HEK293 (cell line): ENCODE measurements around the gene GREM1.
A peak's percentile ranks its signal among the peaks of the same experiment; 100 is the strongest.

Experiments
- CTCF ChIA-PET: fragments of 350-600 bp; formaldehyde crosslinking; extraction: SDS; loops from one replicate; lab custom pipeline; 2021; ENCODE audit warnings: antibody characterized with exemption; lab: Yijun Ruan, JAX
- POLR2A ChIA-PET: fragments of 300-600 bp; formaldehyde crosslinking; extraction: SDS; loops from one replicate; lab custom pipeline; 2020; ENCODE audit warnings: antibody characterized with exemption, inconsistent platforms; lab: Yijun Ruan, JAX
- H3K27ac ChIP-seq: fragments of 200-500 bp; sonication (Bioruptor generic); 2 replicates; pipeline ENCODE4 v1.5.1; 2014; ENCODE audit warnings: low read depth, low read length, control low read depth, inconsistent platforms; ENCODE audit errors: extremely low read depth
- H3K36me3 ChIP-seq, 2 experiments: fragments of 200-500 bp in 1 of 2; sonication (Bioruptor generic) in 1 of 2; 1 replicate in 1 of 2; 2 replicates in 1 of 2; pipeline ENCODE4 v1.5.1; 2014 to 2017; ENCODE audit warnings: inconsistent platforms in 2 of 2, low read length in 2 of 2; ENCODE audit not compliant: control insufficient read depth in 2 of 2, insufficient read depth in 1 of 2
- H3K4me1 ChIP-seq: fragments of 200-500 bp; sonication (Bioruptor generic); 2 replicates; pipeline ENCODE4 v1.5.1; 2014; ENCODE audit warnings: mild to moderate bottlenecking, low read length, inconsistent platforms; ENCODE audit not compliant: control insufficient read depth, insufficient read depth
- H3K4me3 ChIP-seq: 2 replicates; pipeline ENCODE4 v1.5.1; 2011; ENCODE audit warnings: low read depth, mild to moderate bottlenecking, control low read depth, low read length, moderate library complexity
- H3K9me3 ChIP-seq: fragments of 200-500 bp; sonication (Bioruptor generic); 2 replicates; pipeline ENCODE4 v1.5.1; 2014; ENCODE audit warnings: low read depth, low read length, inconsistent platforms; ENCODE audit not compliant: control insufficient read depth, insufficient read depth
- AEBP2 ChIP-seq: fragments of 450-650 bp; formaldehyde crosslinking; IDR thresholded peaks from 2 replicates; pipeline ENCODE4 v1.5.1; 2016; ENCODE audit warnings: missing biosample characterization, missing genetic modification characterization, borderline replicate concordance
- BCL11A ChIP-seq: fragments of 450-650 bp; formaldehyde crosslinking; IDR thresholded peaks from 2 replicates; pipeline ENCODE4 v1.5.1; 2016; ENCODE audit warnings: low read depth, missing biosample characterization, missing genetic modification characterization
- FEZF1 ChIP-seq: fragments of 450-650 bp; formaldehyde crosslinking; IDR thresholded peaks from 2 replicates; pipeline ENCODE4 v1.5.1; 2016; ENCODE audit warnings: missing biosample characterization, missing genetic modification characterization
- GLIS1 ChIP-seq: fragments of 450-650 bp; formaldehyde crosslinking; IDR thresholded peaks from 2 replicates; pipeline ENCODE4 v1.5.1; 2016; ENCODE audit warnings: missing biosample characterization, missing genetic modification characterization
- KLF9 ChIP-seq: fragments of 450-650 bp; formaldehyde crosslinking; IDR thresholded peaks from 2 replicates; pipeline ENCODE4 v1.5.1; 2016; ENCODE audit warnings: missing biosample characterization, missing genetic modification characterization, low read depth
- MZF1 ChIP-seq: fragments of 450-650 bp; formaldehyde crosslinking; IDR thresholded peaks from 2 replicates; pipeline ENCODE4 v1.5.1; 2017; ENCODE audit warnings: missing biosample characterization, missing genetic modification characterization, borderline replicate concordance
- OSR2 ChIP-seq: fragments of 450-650 bp; formaldehyde crosslinking; IDR thresholded peaks from 2 replicates; pipeline ENCODE4 v1.5.1; 2016; ENCODE audit warnings: missing biosample characterization, missing genetic modification characterization
- PATZ1 ChIP-seq: fragments of 450-650 bp; formaldehyde crosslinking; IDR thresholded peaks from 2 replicates; pipeline ENCODE4 v1.5.1; 2016; ENCODE audit warnings: missing biosample characterization, missing genetic modification characterization
- PRDM6 ChIP-seq: fragments of 450-650 bp; formaldehyde crosslinking; IDR thresholded peaks from 2 replicates; pipeline ENCODE4 v1.5.1; 2017; ENCODE audit warnings: missing biosample characterization, missing genetic modification characterization
- TSHZ1 ChIP-seq: fragments of 450-650 bp; formaldehyde crosslinking; IDR thresholded peaks from 2 replicates; pipeline ENCODE4 v1.5.1; 2016; ENCODE audit warnings: missing biosample characterization, missing genetic modification characterization, borderline replicate concordance
- WT1 ChIP-seq: fragments of 450-650 bp; formaldehyde crosslinking; IDR thresholded peaks from 2 replicates; pipeline ENCODE4 v1.5.1; 2016; ENCODE audit warnings: missing biosample characterization, missing genetic modification characterization
- ZBTB17 ChIP-seq: fragments of 450-650 bp; formaldehyde crosslinking; IDR thresholded peaks from 2 replicates; pipeline ENCODE4 v1.5.1; 2016; ENCODE audit warnings: missing biosample characterization, missing genetic modification characterization
- ZBTB26 ChIP-seq: fragments of 450-650 bp; formaldehyde crosslinking; optimal IDR thresholded peaks from 2 replicates; pipeline ENCODE3; 2016; ENCODE audit warnings: missing biosample characterization, mild to moderate bottlenecking, missing genetic modification characterization
- ZBTB48 ChIP-seq: fragments of 450-650 bp; formaldehyde crosslinking; IDR thresholded peaks from 2 replicates; pipeline ENCODE4 v1.5.1; 2016; ENCODE audit warnings: missing biosample characterization, missing genetic modification characterization
- ZNF18 ChIP-seq: fragments of 450-650 bp; formaldehyde crosslinking; IDR thresholded peaks from 2 replicates; pipeline ENCODE4 v1.5.1; 2016; ENCODE audit warnings: missing biosample characterization, missing genetic modification characterization
- ZNF335 ChIP-seq: fragments of 450-650 bp; formaldehyde crosslinking; conservative IDR thresholded peaks from 2 replicates; pipeline ENCODE4 v1.5.1; 2016; ENCODE audit warnings: missing biosample characterization, missing genetic modification characterization
- ZNF366 ChIP-seq: fragments of 450-650 bp; formaldehyde crosslinking; conservative IDR thresholded peaks from 2 replicates; pipeline ENCODE4 v1.5.1; 2016; ENCODE audit warnings: missing biosample characterization, missing genetic modification characterization
- ZNF629 ChIP-seq: fragments of 450-650 bp; formaldehyde crosslinking; IDR thresholded peaks from 2 replicates; pipeline ENCODE4 v1.5.1; 2017; ENCODE audit warnings: missing biosample characterization, missing genetic modification characterization
- ZNF791 ChIP-seq: fragments of 450-650 bp; formaldehyde crosslinking; IDR thresholded peaks from 2 replicates; pipeline ENCODE4 v1.5.1; 2016; ENCODE audit warnings: missing biosample characterization, missing genetic modification characterization

Gene GREM1

GRCh38 chr15:32677238-32677750 lies 40.5 kb upstream of the GREM1 start:
- TF ChIP-seq PRDM6 (tag by site-specific recombination) (peak; percentile 53), ZNF791 (tag by site-specific recombination) (no peak), TSHZ1 (tag by site-specific recombination) (no peak), ZNF18 (tag by site-specific recombination) (peak; percentile 88), KLF9 (no peak), WT1 (tag by site-specific recombination) (peak; percentile 29; the same call in 1 of the 2 replicates), ZBTB26 (tag by site-specific recombination) (no peak), FEZF1 (tag by site-specific recombination) (peak; percentile 62), OSR2 (tag by site-specific recombination) (0 out of 2 replicates have a peak, but pooled peaks have one; percentile 18), GLIS1 (tag by site-specific recombination) (peak; percentile 24; the same call in 1 of the 2 replicates), ZBTB17 (tag by site-specific recombination) (peak; percentile 88), ZNF366 (tag by site-specific recombination) (peak; percentile 47; the same call in 1 of the 2 replicates), ZNF335 (tag by site-specific recombination) (0 out of 2 replicates have a peak, but pooled peaks have one; percentile 23), BCL11A (tag by site-specific recombination) (peak; percentile 51; the same call in 1 of the 2 replicates), MZF1 (tag by site-specific recombination) (peak; percentile 79), PATZ1 (tag by site-specific recombination) (peak; percentile 46), ZBTB48 (tag by site-specific recombination) (peak; percentile 75), ZNF629 (tag by site-specific recombination) (peak; percentile 56; the same call in 1 of the 2 replicates), AEBP2 (tag by site-specific recombination) (no peak)
- Histone ChIP-seq H3K4me3 (no peak overlapping the region), H3K9me3 (no peaks in the 10 kb centered on the region), H3K27ac (peak overlapping the region; percentile 5; the same call in 1 of the 2 replicates), H3K4me1 (peaks cover 2% of the 10 kb centered on the region; the same call in 1 of the 2 replicates), H3K36me3 (no peaks in the 10 kb centered on the region)
- ChIA-PET CTCF (interaction anchor here (0.9 kb wide), 1 partner anchor 14 kb away, joined by 5 read pairs; no protein-coding TSS in a partner anchor), POLR2A (no interaction called here)
